Stimulated activated CD8-positive, alpha-beta memory T cell treated with anti-CD3 and anti-CD28 coated beads, Interleukin-12 subunit alpha, Interleukin-12 subunit beta, amount 100 ng/mL, for 1 hour (primary cell): ENCODE measurements around the gene LNP1.

Source experiments
- DNase-seq: peaks from one replicate; pipeline ENCODE4 v3.0.0-alpha.2; 2020; ENCODE audit warnings: low read depth

Gene LNP1

DNA sequence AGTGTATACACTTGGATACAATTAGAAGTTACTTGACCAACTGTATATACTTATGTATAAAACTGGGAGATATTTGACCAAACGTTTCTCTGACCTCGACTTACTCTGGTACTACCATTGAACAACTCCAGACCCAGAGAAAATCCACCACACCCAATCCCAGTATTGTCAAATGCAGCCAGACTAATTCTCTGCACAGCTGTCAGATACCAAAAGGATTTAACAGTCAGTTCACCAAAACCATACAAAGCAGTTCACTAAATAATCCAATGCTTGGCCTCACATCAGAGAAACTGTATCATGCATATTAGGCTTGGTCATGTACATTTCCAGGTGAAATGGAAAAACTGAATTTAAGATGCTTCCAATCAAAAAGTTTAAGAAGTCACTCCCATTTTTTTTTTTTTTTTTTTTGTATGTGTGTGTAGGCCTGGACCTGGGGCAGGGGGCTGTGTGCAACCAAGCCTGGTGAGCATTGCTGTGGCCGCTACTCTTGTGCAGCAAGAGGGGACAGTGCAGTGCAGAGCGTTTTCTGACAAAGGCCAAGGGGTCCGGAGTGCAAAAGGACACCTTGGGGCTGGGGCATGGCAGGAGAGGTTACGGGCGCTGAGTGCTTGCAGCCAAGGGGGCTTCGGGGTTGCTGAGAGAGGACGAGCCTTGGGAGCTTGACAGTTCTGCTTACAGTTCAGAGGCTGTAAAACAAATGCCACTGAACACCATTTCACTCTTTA is 1.8 kb upstream of the LNP1 start:
- no peak for DNase-seq

DNA sequence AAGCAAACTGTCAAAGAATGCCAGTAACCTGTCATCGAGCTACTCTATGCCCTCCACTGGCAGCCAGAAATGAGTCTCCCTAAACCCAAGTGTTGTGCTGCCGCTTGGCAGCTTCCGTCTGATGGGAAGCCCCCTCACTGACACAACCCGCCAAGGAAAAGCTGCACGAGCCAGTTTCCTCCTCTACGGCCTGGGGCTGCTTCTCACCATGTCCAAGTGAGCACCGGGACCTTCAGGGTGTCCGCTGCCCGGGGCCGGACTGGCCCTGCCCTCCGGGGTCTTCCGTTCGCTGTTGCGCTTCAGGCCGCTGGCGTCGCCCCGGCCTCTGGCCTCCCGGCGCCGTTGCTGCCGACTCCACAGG is 940 bp upstream of the LNP1 start:
- DNase-seq = peak; percentile 1

DNA sequence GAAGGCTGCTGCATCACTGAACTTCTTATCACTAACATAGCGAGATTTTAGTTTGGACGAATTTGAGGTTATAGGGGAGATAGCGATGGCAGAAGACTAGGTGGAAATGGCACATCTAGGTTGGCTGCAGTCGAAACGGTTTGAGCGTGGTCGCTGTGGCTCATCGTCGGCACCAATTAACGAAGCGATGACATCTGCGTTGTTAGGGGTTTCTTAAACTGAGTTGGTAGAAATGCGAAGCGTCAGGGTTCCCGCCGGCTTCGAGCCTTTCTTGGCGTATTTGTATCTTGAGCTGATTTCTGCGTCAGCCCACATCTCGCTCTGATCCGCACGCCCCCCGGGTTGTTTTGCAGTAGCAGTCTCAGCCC is 319 bp downstream of the LNP1 start:
- peak; percentile 21 for DNase-seq

DNA sequence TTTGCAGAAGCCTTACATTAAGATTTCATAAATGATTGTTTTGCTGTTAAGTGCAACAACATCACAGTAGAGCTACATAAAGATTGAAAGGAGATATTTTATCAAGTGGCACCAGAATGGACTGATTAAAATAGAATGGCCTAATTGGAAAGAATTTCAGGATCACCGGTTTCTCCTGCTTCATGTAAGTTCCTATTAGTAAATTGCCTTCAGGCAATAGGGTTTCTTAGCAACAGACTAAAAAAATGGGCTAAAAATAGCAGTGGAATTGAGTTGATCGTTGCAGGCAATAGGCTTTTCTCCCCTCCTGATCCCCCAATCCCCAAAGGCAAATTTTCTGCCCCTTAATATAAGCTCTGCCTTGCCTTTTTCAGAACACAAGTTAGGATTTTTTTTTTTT is 917 bp downstream of the LNP1 start:
- DNase-seq = no peak

DNA sequence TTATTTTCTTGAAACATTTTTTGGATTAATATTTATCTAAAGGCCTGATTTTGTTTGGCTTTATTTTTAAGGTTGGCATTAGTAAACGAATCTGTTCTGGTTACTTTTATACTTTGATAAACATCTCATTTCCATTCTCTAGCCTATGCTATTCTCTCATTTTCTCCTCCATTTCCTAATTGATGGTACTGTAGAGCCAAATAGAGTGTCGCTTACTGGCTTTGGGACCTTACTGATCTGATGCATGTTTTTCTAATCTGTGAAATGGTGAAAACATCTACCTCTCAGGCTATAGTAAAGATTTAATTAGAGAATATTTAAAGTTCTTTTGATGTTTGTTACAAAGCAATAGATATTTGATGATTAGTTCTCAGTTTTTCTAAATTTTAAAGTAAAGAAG is 1.6 kb downstream of the LNP1 start:
- DNase-seq = no peak

DNA sequence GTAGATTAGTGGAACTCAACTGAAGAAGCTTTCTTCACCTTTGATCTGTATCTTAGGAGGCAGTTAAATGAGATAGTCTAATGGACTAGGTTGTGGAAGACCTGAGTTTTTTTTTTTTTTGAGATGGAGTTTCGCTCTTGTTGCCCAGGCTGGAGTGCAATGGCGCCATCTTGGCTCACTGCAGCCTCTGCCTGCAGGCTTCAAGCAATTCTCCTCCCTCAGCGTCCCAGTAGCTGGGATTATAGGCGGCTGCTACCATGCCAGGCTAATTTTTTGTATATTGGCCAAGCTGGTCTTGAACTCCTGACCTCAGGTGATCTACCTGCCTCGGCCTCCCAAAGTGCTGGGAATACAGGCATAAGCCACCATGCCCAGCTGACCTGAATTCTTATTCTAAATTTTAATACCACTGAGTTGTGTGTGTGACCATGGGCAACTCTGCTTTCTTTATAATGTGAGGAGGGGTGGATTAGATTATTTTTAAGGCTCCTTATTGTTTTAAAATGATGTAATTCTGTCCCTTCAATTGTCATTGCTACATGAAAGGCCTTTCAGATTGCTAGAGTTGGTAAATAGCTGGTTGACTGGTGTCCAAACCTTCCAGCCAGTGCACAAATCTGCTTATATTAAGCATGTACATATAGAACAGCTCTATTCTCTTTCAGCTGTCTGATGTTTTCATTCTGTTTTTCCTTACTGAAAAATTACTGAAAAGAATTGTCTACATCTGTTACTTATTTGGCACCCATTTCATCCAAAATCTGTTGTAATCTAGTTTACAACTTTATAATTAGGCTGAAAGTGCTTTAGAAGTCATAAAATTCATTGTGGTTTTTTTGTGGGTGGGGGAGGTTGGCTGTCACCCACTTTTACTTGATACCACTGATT is 2.3 kb downstream of the LNP1 start:
- DNase-seq = no peak

DNA sequence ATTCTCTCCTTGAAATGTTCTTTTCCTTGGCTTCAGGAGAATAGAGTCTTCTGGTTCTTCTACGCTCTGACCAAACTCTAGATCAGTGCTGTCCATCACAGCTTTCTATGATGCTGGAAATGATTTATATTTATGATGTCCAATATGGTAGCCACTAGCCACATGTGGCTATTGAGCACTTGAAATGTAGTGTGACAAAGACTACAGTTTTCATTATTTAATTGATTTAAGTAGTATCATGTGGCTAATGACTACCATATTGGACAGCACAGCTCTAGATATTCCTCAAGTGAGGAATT is 2.9 kb downstream of the LNP1 start:
- DNase-seq = no peak

DNA sequence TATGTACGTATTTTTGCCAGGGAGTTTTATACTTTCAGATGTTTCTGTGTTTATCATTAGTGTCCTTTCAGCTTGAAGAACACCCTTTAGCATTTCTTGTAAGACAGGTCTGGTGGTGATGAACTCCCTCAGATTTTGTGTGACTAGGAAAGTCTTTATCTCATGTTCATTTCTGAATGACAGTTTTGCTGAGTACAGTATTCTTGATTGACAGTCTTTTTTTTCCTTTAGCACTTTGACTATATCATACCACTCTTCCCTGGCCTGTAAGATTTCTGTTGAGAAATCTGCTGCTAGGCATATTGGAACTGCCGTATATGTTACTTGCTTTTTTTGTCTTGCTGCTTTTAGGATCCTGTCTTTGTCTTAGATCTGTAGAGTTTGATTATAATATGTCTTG is 5.8 kb downstream of the LNP1 start:
- no peak for DNase-seq

DNA sequence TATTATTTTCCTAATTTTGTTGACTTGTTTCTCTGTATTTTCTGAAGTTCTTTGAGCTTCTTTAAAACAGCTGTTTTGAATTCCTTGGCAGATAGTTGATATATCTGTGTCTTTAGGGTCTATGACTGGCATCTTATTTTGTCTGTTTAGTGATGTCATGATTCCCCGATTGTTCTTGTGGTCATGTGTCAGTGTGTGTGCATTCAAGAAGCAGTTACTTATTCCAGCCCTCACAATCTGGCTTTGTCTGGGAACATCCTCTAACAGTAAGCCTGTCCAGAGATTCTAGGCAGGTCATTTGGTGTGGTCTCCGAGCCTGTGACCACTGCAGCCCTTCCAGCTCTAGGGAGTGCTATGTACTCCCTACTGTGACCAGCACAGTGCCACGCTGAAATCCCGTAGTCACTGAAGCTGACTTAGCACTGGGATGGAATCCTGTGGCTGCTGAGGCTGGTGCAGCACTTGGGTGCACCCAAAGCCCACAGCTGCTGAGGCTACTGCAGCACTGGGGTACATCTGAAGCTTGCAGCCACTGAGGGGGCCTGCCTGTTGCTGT is 6.7 kb downstream of the LNP1 start:
- DNase-seq = no peak

DNA sequence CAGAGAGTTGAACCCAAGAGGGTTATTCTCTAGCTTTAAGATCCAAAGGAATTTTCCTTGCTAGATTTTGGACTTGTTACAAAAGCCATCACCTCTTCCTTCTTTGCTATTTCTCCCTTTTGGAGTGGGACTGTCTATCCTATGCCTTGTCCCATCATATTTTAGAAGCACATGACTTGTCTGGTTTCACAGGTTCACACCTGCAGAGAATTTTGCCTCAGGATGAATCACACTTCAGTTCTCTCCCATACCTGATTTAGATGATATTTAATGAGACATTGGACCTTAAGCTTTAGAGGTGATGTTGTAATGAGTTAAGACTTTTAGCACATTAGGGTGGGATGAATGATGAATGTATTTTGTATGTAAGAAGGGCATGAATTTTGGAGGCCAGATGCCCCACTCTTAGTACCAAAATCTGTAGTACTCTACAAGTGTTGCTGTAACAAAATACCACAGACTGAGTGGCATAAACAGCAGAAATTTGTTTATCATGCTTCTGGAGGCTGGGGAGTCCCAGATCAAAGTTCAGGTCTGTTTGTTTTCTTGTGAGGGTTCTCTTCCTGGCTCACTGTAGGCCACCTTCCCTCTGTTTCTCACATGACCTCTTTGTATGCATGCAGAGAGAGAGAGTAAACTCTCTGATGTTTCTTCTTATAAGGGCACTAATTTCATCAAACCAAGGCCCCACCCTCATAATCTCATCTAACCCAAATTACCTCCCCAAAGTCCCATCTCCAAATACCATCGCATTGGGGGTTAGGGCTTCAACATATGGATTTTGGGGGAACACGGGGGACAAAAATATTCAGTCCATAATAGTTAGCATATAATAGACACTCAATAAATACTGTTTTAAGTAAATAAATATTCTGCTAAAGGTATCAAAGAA is 10.0 kb downstream of the LNP1 start:
- DNase-seq = no peak

DNA sequence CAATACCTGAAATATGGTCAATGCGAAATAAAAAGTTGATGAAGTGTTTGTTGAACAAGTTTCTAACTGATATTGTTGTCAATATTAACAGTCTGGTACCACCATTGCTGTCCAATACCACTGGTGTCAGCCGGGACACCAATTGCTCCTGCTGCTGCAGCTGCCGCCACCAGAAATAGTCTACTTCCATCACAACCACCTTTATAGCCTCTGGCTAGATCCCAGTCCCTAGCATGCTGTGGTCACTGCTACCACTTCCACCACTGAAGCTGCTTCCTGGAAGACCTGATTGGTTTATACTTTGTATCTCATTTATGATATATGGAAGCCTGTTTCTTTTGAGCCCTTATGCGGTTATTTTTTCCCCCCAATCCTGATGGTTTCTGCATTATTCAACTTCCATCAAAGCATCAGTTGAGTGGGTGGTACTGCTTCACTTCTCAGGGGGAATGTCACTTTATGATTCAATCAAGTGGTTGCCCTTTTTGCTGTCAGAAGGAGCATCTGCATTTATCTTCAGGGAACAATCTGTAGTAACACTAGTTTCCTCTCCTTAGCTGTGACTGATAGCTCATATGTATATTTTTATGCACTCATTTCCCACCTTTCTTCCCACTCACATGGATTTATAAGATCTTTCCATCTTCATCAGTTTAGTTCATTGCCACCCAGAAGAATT is 11.7 kb downstream of the LNP1 start:
- DNase-seq = no peak

DNA sequence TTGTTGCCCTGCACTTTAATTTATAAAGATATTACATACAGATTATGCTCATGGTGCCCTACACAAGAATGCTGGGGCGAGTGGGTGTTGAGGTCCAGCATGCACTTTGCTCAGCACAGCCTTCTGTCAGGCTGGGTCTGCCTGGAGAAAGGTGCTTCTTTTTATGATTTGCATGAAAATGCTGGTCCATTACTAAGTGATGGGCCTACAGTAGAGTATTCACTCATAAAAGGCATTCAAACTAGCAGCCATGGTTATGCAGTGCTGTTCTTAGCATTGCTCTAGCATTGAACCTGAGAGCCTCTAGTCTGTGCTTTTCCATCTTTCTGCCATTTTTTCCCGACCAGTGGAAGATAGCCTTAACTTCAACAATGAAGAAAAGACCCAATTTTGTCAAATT is 12.3 kb downstream of the LNP1 start:
- DNase-seq = no peak

DNA sequence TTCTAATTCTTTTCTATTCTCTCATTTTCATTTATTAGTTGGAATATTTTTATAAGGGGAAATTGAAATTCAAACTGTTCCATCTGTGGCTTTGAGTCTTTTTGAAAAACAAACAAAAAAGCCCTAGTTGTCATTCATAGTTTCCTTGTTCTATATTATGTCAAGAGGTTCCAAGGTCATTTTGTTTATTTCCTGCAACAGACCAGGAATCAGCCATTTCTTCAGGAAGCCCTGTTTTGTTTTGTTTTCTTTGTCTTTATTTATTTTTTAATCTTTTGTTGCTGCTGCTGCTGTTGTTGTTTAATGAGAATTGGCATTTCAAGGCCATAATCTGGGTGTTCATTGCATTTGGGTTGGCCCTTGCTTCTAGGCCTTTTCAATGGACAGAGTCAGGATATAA is 14.8 kb downstream of the LNP1 start:
- DNase-seq = no peak

DNA sequence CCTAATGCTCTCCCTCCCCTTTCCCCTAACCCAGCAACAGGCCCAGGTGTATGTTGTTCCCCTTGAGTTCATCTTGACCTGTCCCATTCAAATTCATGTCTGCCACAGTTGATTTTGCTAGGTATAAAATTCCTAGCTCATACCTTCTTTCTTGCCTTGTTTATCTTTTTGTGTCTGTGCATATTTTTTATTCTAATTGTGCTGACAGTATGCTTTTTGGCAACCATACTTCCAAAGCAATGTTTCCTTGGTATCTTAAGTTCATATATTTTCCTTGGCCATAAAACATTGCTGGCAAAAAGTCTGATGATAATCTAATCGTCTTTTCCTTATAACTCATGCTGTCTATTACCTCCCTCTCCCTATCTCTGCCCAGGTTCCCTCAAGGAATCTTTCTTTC is 15.5 kb downstream of the LNP1 start:
- DNase-seq = no peak

DNA sequence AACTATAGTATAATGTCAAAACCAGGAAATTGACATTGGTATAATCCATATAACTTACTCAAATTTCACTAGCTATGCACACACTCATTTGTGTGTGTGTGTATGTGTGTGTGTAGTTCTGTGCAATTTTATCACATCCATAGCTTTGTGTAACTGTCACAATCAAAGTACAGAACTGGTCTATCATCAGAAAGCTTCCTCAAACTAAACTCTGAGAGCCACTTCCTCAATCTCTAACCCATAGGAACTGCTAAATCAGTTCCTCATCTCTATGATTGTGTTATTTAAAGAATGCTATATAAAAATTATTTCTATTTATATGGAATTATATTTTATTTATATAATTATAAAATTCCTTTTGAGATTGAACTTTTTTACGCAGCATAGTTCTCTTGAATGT is 18.1 kb downstream of the LNP1 start:
- no peak for DNase-seq

DNA sequence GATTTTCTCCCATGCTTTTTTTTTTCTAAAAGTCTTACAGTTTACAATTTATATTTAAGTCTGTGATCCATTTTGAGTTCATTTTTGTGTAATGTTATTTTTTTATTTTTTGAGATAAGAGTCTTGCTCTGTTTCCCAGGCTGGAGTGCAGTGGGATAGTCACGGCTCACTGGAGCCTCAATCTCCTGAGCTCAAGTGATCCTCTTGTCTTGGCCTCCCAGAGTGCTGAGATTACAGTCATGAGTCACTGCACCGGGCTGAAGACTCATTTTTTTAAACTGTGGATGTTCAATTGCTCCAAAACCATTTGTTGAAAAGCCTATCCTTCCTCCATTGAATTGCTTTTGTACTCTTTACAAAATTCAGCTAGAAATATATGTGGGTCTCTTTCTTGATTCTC is 19.5 kb downstream of the LNP1 start:
- DNase-seq = no peak

DNA sequence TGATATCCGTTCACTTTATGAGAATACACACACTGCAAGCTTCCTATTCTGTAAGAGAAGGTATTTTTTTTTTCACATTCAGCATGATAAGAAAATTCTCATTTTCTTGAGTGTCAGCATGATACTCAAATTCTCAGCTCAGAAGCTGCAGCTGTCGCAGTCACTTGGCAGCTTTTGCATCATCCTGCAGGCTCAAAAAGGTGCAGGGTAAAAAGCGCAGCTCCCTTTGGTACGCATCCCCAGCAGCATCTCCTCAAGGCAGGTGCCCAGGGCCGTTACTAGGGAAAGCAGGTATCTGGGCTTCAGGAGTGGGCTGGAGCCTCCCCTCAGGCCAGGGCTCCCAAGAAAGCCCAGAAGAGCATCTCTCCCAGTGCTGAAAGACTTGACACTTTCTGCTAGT is 22.3 kb downstream of the LNP1 start:
- DNase-seq = no peak

DNA sequence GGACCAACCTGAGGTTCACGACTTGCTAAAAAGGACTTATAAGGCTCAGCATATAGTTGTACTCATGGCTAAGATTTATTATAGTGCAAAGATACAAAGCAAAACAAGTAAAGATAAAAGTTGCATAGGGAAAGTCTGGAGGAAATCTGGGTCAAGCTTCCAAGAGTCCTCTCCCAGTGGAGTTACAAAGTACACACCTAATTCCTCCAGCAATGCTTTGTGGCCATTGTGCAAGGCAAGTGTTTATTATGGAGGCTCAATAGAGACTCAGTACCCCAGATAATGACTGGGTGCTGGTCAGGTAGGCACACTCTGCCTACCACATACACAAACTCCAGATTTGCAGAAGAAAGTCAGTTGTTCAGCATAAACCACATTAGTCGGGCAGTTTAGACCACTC is 22.9 kb downstream of the LNP1 start:
- no peak for DNase-seq

DNA sequence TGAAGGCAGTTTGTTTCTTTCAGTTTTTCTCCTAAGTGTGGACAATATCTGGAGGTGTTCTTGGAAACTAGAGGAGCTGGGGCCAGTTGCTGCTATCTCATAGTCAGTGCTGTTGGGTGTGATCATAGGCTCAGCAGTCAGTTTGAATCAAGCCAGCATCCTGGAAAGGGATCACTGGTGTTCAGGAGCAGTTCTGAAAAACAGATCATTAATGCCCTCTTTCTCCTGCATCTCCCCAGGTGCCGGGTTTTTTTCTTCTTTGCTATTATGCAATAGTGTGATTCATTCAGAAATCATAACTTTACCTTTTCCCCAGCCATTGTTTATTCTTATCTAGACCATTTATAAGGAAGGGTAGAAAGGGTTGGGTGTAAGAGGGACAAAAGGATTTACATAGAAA is 24.0 kb downstream of the LNP1 start:
- DNase-seq = no peak

DNA sequence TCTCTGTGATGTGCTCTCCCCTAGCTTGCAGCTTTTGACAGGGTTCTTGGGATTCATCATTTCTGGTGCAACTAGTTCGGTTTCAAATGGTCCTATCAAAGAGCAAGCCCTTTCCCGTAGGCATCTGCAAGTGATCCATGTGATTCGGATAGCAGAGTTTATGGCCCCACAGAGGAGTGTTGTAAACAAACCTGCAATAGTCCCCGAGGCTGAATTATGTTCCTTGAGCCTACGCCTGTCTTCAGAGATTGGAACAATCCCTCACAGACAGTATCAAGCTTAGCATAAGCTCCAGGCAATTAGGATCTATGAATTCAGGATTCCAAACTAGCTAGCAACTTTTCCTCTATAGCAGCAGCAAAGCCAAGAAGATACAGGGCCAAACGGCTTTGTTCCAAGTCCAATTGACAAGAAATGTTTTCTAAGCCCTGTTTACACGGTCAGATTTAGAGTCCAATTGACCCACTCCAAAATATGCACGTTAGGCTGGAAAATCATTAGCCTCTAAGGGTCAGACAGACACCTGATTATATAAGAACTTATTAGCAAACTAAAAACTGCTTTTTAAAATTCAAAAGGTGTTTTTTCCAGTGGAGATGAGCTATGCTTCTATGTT is 24.8 kb downstream of the LNP1 start:
- DNase-seq = no peak

DNA sequence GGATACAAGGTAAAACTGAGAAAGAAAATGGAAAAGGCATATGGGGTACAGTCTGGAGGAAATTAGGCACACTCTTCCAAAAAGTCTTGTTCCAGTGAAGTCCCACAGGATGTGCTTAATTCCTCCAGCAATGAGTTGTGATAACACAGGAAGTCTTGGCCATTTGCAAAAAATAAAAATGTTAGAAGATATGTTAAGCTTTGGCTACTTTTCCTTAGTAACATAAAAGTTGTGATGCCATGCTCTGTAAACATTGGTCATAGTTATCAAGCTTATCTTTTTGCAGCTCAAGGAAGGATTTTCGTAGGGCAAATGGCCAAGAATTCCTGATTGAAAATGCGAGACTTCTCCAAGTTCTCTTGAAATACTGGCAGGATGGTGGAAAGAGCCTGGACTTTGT is 26.4 kb downstream of the LNP1 start:
- DNase-seq = no peak
